PC-9 (cell line): ENCODE data around the gene DHRS2.

Source experiments
- CTCF ChIP-seq: fragments of 200-600 bp; sonication (generic); conservative IDR thresholded peaks from 2 replicates; pipeline ENCODE4 v1.6.1; 2017; ENCODE audit warnings: mixed run types, antibody characterized with exemption, mild to moderate bottlenecking, moderate library complexity
- EZH2 ChIP-seq: fragments of 200-600 bp; sonication (generic); IDR thresholded peaks from 2 replicates; pipeline ENCODE4 v1.8.0; 2017; ENCODE audit warnings: antibody characterized with exemption, low read depth

GRCh38 chr14:23610090-23610814, 25.9 kb upstream of the DHRS2 start:
- TF ChIP-seq CTCF (no peak), EZH2 (no peak)
